IMR-90 (cell line): ENCODE measurements around the gene ATP10A. TPM values are rescaled to one million over a fixed set of nuclear protein-coding genes. Genes with fewer than 3 reads are reported as not detected.

ENCODE experiments used
- ATAC-seq: fragments of 200-7000 bp; cut with Tn5 transposase; 2 replicates; pipeline ENCODE4 v1.9.1; 2020; ENCODE audit warnings: low read depth, mild to moderate bottlenecking, moderate library complexity
- BruUV-seq: library from RNA; stranded (reverse); fragments of 400-500 nt; replicated peaks from 2 replicates; lab custom pipeline; 2021; lab: Mats Ljungman, UMichigan
- CTCF ChIA-PET: fragments of 300-600 bp; formaldehyde crosslinking; extraction: SDS; loops from one replicate; lab custom pipeline; 2021; ENCODE audit warnings: antibody characterized with exemption; lab: Yijun Ruan, JAX
- POLR2A ChIA-PET: fragments of 300-600 bp; sonication (Branson Sonifier 250); formaldehyde crosslinking; loops from one replicate; lab custom pipeline; 2022; ENCODE audit warnings: antibody characterized with exemption; ENCODE audit not compliant: unreplicated experiment; lab: Charles Lee
- DNase-seq: peaks from one replicate; pipeline ENCODE4 v3.0.0; 2013
- H2AFZ ChIP-seq: replicated peaks from 2 replicates; pipeline ENCODE3; 2013; ENCODE audit warnings: low read length, mild to moderate bottlenecking; ENCODE audit not compliant: poor library complexity
- H2AK5ac ChIP-seq: 2 replicates; pipeline ENCODE4 v1.6.1; 2013; ENCODE audit warnings: low read depth, low read length, inconsistent platforms
- H2AK9ac ChIP-seq: replicated peaks from 2 replicates; pipeline ENCODE3; 2013; ENCODE audit warnings: mild to moderate bottlenecking, low read depth, low read length, moderate library complexity; ENCODE audit not compliant: poor library complexity
- H2BK120ac ChIP-seq: 2 replicates; pipeline ENCODE4 v1.6.1; 2013; ENCODE audit warnings: low read depth, low read length, inconsistent platforms
- H2BK15ac ChIP-seq: 3 replicates; pipeline ENCODE4 v1.6.1; 2013; ENCODE audit warnings: low read depth, low read length, inconsistent platforms
- H2BK20ac ChIP-seq: 2 replicates; pipeline ENCODE4 v1.6.1; 2013; ENCODE audit warnings: low read depth, mild to moderate bottlenecking, inconsistent platforms, low read length, moderate library complexity
- H2BK5ac ChIP-seq: 2 replicates; pipeline ENCODE4 v1.6.1; 2013; ENCODE audit warnings: mild to moderate bottlenecking, low read depth, low read length, inconsistent platforms; ENCODE audit not compliant: poor library complexity, severe bottlenecking
- H3K14ac ChIP-seq: replicated peaks from 2 replicates; pipeline ENCODE4 v1.6.1; 2013; ENCODE audit warnings: low read depth, low read length, inconsistent platforms
- H3K18ac ChIP-seq: 2 replicates; pipeline ENCODE4 v1.6.1; 2013; ENCODE audit warnings: low read depth, low read length, control low read depth
- H3K23ac ChIP-seq: 2 replicates; pipeline ENCODE4 v1.6.1; 2013; ENCODE audit warnings: low read depth, low read length, inconsistent platforms
- H3K27ac ChIP-seq: 2 replicates; pipeline ENCODE4 v1.5.1; 2013; ENCODE audit warnings: mild to moderate bottlenecking, control low read depth, low read length; ENCODE audit not compliant: insufficient read depth
- H3K27me3 ChIP-seq: 2 replicates; pipeline ENCODE4 v1.6.1; 2013; ENCODE audit warnings: low read length; ENCODE audit not compliant: control insufficient read depth, insufficient read depth
- H3K36me3 ChIP-seq: 2 replicates; pipeline ENCODE4 v1.6.1; 2013; ENCODE audit warnings: low read length, mixed read lengths; ENCODE audit not compliant: control insufficient read depth, insufficient read depth
- H3K4ac ChIP-seq: 2 replicates; pipeline ENCODE4 v1.6.1; 2013; ENCODE audit warnings: low read depth, low read length, inconsistent platforms
- H3K4me1 ChIP-seq: 2 replicates; pipeline ENCODE4 v1.6.1; 2013; ENCODE audit warnings: low read length, mixed read lengths; ENCODE audit not compliant: control insufficient read depth, insufficient read depth
- H3K4me2 ChIP-seq: 2 replicates; pipeline ENCODE4 v1.6.1; 2013; ENCODE audit warnings: low read depth, mild to moderate bottlenecking, control low read depth, low read length, moderate library complexity
- H3K4me3 ChIP-seq: 2 replicates; pipeline ENCODE4 v1.5.1; 2013; ENCODE audit warnings: low read depth, mild to moderate bottlenecking, control low read depth, low read length, moderate library complexity; ENCODE audit not compliant: insufficient read depth
- H3K56ac ChIP-seq: 2 replicates; pipeline ENCODE4 v1.6.1; 2013; ENCODE audit warnings: low read length, inconsistent platforms; ENCODE audit not compliant: insufficient read depth; ENCODE audit errors: extremely low read depth
- H3K79me1 ChIP-seq, 2 experiments: 2 replicates each; pipeline ENCODE4 v1.6.1; 2013; ENCODE audit warnings: low read length in 2 of 2, inconsistent platforms in 1 of 2, low read depth in 1 of 2
- H3K9ac ChIP-seq: 2 replicates; pipeline ENCODE4 v1.6.1; 2013; ENCODE audit warnings: low read depth, low read length, control low read depth
- H3K9me1 ChIP-seq: 2 replicates; pipeline ENCODE4 v1.6.1; 2013; ENCODE audit warnings: low read length, inconsistent platforms; ENCODE audit not compliant: insufficient read depth
- H3K9me3 ChIP-seq: 2 replicates; pipeline ENCODE4 v1.6.1; 2013; ENCODE audit warnings: low read length; ENCODE audit not compliant: control insufficient read depth, insufficient read depth
- H4K20me1 ChIP-seq: 2 replicates; pipeline ENCODE4 v1.6.1; 2013; ENCODE audit warnings: low read length, inconsistent platforms; ENCODE audit not compliant: insufficient read depth
- H4K5ac ChIP-seq: 2 replicates; pipeline ENCODE4 v1.6.1; 2013; ENCODE audit warnings: mild to moderate bottlenecking, low read depth, low read length, control low read depth
- H4K8ac ChIP-seq, 2 experiments: 2 replicates each; pipeline ENCODE4 v1.6.1; 2013; ENCODE audit warnings: low read depth in 2 of 2, low read length in 2 of 2, control low read depth in 1 of 2, inconsistent platforms in 1 of 2
- H4K91ac ChIP-seq: 2 replicates; pipeline ENCODE4 v1.6.1; 2013; ENCODE audit warnings: low read depth, low read length, inconsistent platforms; ENCODE audit not compliant: insufficient read depth
- BHLHE40 ChIP-seq: fragments of 150-350 bp; IDR thresholded peaks from 2 replicates; pipeline ENCODE4 v1.6.1; 2016; ENCODE audit warnings: mild to moderate bottlenecking, low read depth, low read length
- CEBPB ChIP-seq: IDR thresholded peaks from 2 replicates; pipeline ENCODE4 v1.6.1; 2012; ENCODE audit warnings: low read depth, low read length, improper control_type of control experiment
- CHD1 ChIP-seq: IDR thresholded peaks from 2 replicates; pipeline ENCODE4 v1.6.1; 2012; ENCODE audit warnings: low read depth, low read length, improper control_type of control experiment
- FOS ChIP-seq: fragments of 150-350 bp; IDR thresholded peaks from 2 replicates; pipeline ENCODE4 v1.6.1; 2016; ENCODE audit warnings: low read depth, low read length
- MAFK ChIP-seq: IDR thresholded peaks from 2 replicates; pipeline ENCODE4 v1.6.1; 2012; ENCODE audit warnings: low read depth, low read length, improper control_type of control experiment
- MAZ ChIP-seq: IDR thresholded peaks from 2 replicates; pipeline ENCODE4 v1.6.1; 2012; ENCODE audit warnings: low read depth, mild to moderate bottlenecking, low read length, improper control_type of control experiment, moderate library complexity, borderline replicate concordance
- NFE2L2 ChIP-seq: fragments of 150-350 bp; IDR thresholded peaks from 2 replicates; pipeline ENCODE4 v1.6.1; 2016; ENCODE audit warnings: low read depth, mild to moderate bottlenecking, low read length
- RFX5 ChIP-seq: IDR thresholded peaks from 2 replicates; pipeline ENCODE4 v1.8.0; 2012; ENCODE audit warnings: low read depth, mild to moderate bottlenecking, low read length, moderate library complexity
- USF2 ChIP-seq: fragments of 150-350 bp; IDR thresholded peaks from 2 replicates; pipeline ENCODE4 v1.6.1; 2017; ENCODE audit warnings: mild to moderate bottlenecking, antibody characterized with exemption, low read length, low read depth
- WGBS, 2 experiments: methylation state at CpG; one replicate each; pipeline versions ENCODE4 v1.1.5 to v1.1.7; 2013; ENCODE audit warnings: missing lambda C conversion rate in 2 of 2; ENCODE audit not compliant: insufficient read length in 1 of 2; ENCODE audit errors: extremely low coverage in 2 of 2; 5-methylcytosine and 5-hydroxymethylcytosine counted together
- dilution Hi-C: fragments of 300-500 bp; cut with HindIII; formaldehyde crosslinking; loops from one replicate; pipeline ENCODE4 v1.14.3; 2018; ENCODE audit warnings: low sequenced_read_pairs; ENCODE audit not compliant: unreplicated experiment
- in situ Hi-C: fragments of 300-500 bp; cut with MboI; formaldehyde crosslinking; loops from 3 replicates; pipeline ENCODE4 v1.14.3; 2019; ENCODE audit warnings: low sequenced_read_pairs, inconsistent platforms, mixed read lengths
- intact Hi-C: fragments of 100-400 bp; cut with micrococcal nuclease; formaldehyde crosslinking; loops from 2 replicates; pipeline ENCODE4 v1.10.0; 2022
- polyA plus RNA-seq, 3 experiments: library from polyadenylated mRNA; depleted of rRNA; stranded (reverse); fragments of >200 nt; gene quantifications; 2 replicates each; pipeline ENCODE4 v1.2.3, GENCODE V29; 2012; ENCODE audit warnings: low replicate concordance in 1 of 3
- total RNA-seq: library from RNA; depleted of rRNA; stranded (reverse); fragments of >200 nt; gene quantifications from 2 replicates; pipeline ENCODE4 v1.2.3, GENCODE V29; 2012
- TF ChIP-seq, protein P1 (sequence below): conservative IDR thresholded peaks from 2 replicates; pipeline ENCODE4 v1.5.1; 2012; ENCODE audit warnings: mild to moderate bottlenecking, low read depth, low read length, improper control_type of control experiment

The ATP10A gene
- total and polyA plus RNA-seq, 2 of the 4 experiments (the other 2 are of a cell fraction): 13.8 to 16.0 TPM

GRCh38 chr15:25870938-25871337, 7.8 kb upstream of the ATP10A start:
- H3K18ac ChIP-seq: no peak overlapping the region
- no peaks in the 10 kb centered on the region for H4K20me1 ChIP-seq
- no peak overlapping the region for H3K4me2 ChIP-seq
- no peak overlapping the region for H3K27ac ChIP-seq
- H3K9me1 ChIP-seq: no peaks in the 10 kb centered on the region
- H2BK5ac ChIP-seq: no peak overlapping the region
- H2AK9ac ChIP-seq: no peak overlapping the region
- no peak overlapping the region for H3K9ac ChIP-seq
- no peaks in the 10 kb centered on the region for H3K36me3 ChIP-seq
- no TSS peak for BruUV-seq
- intact Hi-C loops (no loop called here), dilution Hi-C loops (no loop called here), in situ Hi-C loops (loop anchor here (5.0 kb wide), 1 partner anchor 51 kb away; no protein-coding TSS in a partner anchor)
- no peak for TF ChIP-seq CEBPB
- TF ChIP-seq RFX5: no peak
- TF ChIP-seq MAFK: no peak
- TF ChIP-seq MAZ: no peak
- TF ChIP-seq, protein P1, sequence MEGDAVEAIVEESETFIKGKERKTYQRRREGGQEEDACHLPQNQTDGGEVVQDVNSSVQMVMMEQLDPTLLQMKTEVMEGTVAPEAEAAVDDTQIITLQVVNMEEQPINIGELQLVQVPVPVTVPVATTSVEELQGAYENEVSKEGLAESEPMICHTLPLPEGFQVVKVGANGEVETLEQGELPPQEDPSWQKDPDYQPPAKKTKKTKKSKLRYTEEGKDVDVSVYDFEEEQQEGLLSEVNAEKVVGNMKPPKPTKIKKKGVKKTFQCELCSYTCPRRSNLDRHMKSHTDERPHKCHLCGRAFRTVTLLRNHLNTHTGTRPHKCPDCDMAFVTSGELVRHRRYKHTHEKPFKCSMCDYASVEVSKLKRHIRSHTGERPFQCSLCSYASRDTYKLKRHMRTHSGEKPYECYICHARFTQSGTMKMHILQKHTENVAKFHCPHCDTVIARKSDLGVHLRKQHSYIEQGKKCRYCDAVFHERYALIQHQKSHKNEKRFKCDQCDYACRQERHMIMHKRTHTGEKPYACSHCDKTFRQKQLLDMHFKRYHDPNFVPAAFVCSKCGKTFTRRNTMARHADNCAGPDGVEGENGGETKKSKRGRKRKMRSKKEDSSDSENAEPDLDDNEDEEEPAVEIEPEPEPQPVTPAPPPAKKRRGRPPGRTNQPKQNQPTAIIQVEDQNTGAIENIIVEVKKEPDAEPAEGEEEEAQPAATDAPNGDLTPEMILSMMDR: no peak
- no peak for TF ChIP-seq NFE2L2
- no peak for TF ChIP-seq CHD1
- no peak for TF ChIP-seq BHLHE40
- no peak for TF ChIP-seq FOS
- TF ChIP-seq USF2: no peak
- no peak overlapping the region for H3K4ac ChIP-seq
- H3K23ac ChIP-seq: no peak overlapping the region
- no peak overlapping the region for H4K8ac ChIP-seq
- POLR2A ChIA-PET: no interaction called here
- ATAC-seq: no peak
- no peak overlapping the region for H3K14ac ChIP-seq
- H3K27me3 ChIP-seq: no peaks in the 10 kb centered on the region
- H4K5ac ChIP-seq: no peak overlapping the region
- DNase-seq: no peak
- no peak overlapping the region for H3K4me3 ChIP-seq
- H3K56ac ChIP-seq: no peak overlapping the region
- H2AK5ac ChIP-seq: no peak overlapping the region
- no peaks in the 10 kb centered on the region for H3K79me1 ChIP-seq
- no CpG with 5 or more reads among the region's 2 CpGs for WGBS, 2 experiments
- CTCF ChIA-PET: no interaction called here
- H3K9me3 ChIP-seq: no peaks in the 10 kb centered on the region
- no peak overlapping the region for H2BK120ac ChIP-seq
- no peak overlapping the region for H2AFZ ChIP-seq
- no peak overlapping the region for H2BK15ac ChIP-seq
- no peak overlapping the region for H2BK20ac ChIP-seq
- peaks cover 3% of the 10 kb centered on the region for H3K4me1 ChIP-seq
- no peak overlapping the region for H4K91ac ChIP-seq
